Ovary (tissue), 3 donors: ENCODE results near the gene RPGR.

ENCODE experiments used
- EP300 ChIP-seq: sonication (generic); formaldehyde crosslinking; IDR thresholded peaks from one replicate; pipeline ENCODE4 v1.6.1; 2017; ENCODE audit warnings: antibody characterized with exemption
- POLR2A ChIP-seq: fragments of 450-650 bp; IDR thresholded peaks from one replicate; pipeline ENCODE4 v1.6.1; 2017; ENCODE audit warnings: antibody characterized with exemption, mild to moderate bottlenecking, moderate library complexity
- TF ChIP-seq, protein P1 (sequence below), 3 donors: fragments of 450-650 bp in 2 of 3; fragments of 200-600 bp in 1 of 3; IDR thresholded peaks; one replicate each; pipeline versions ENCODE4 v1.5.1 to v1.8.0; 2016 to 2022; ENCODE audit warnings: antibody characterized with exemption in 3 of 3, mild to moderate bottlenecking in 1 of 3
- donor health status: DM: no; HTN: no; CAD: no.

DNA sequence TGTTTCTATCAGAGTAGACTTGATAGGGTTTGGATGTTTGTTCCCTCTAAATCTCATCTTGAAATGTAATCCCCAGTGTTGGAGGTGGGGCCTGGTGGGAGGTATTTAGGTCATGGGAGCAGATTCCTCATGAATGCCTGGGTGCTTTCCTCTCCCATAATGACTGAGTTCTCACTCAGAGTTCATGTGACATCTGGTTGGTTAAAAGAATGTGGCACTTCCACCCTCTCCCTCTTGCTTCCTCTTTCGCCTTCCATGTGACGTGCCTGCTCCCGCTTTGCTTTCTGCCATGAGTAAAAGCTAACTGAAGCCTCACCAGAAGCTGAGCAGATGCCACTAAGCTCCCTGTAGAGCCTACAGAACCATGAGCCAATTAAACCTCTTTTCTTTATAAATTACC is 59.3 kb downstream of the RPGR start:
- TF ChIP-seq, protein P1, sequence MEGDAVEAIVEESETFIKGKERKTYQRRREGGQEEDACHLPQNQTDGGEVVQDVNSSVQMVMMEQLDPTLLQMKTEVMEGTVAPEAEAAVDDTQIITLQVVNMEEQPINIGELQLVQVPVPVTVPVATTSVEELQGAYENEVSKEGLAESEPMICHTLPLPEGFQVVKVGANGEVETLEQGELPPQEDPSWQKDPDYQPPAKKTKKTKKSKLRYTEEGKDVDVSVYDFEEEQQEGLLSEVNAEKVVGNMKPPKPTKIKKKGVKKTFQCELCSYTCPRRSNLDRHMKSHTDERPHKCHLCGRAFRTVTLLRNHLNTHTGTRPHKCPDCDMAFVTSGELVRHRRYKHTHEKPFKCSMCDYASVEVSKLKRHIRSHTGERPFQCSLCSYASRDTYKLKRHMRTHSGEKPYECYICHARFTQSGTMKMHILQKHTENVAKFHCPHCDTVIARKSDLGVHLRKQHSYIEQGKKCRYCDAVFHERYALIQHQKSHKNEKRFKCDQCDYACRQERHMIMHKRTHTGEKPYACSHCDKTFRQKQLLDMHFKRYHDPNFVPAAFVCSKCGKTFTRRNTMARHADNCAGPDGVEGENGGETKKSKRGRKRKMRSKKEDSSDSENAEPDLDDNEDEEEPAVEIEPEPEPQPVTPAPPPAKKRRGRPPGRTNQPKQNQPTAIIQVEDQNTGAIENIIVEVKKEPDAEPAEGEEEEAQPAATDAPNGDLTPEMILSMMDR (IDR thresholded peaks at IDR 0.05), result no peak
- TF ChIP-seq POLR2A, result no peak
- TF ChIP-seq EP300, result no peak
